ENCODE results near the gene HMGCS2.

The HMGCS2 gene

DNA sequence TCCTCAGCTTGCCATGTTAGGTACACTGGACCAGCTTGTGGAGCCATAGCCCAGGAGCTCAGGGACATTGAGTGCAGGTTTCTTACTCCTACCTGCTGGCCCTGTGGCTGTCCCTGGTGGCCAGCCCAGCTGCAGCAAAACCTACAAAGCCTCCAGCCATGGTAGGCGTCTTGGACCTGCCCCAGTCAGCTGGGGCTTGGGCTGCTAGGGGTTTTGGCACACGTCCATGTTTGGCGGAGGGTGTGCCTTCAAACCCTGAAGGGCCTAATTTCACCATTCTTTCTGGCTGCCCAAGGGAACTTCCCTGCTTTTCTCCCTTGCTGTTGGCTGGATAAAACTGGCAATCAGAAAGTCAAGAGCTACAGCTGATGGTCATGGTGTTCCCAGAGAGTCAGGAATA, 25.4 kb downstream of the HMGCS2 start:
- Histone ChIP-seq H3K4me3 (ENCODE audit: low read depth in 1 of 2, low read length in 2 of 2) (no peak overlapping the region), H3K27ac (ENCODE audit: low read depth, low read length) (no peak overlapping the region), H3K9me3 (ENCODE audit: control insufficient read depth in 1 of 2, low read length in 2 of 2) (no peaks in the 10 kb centered on the region), H3K27me3 (ENCODE audit: control insufficient read depth in 1 of 2, insufficient read depth in 2 of 2, low read length in 2 of 2) (no peaks in the 10 kb centered on the region), H3K36me3 (ENCODE audit: control insufficient read depth in 1 of 2, insufficient read depth in 2 of 2, low read length in 2 of 2) (peaks cover 0 to 8% of the 10 kb centered on the region in 2 donors), H3K9ac (ENCODE audit: low read depth in 1 of 2, low read length in 2 of 2) (no peak overlapping the region), H3K4me1 (ENCODE audit: control insufficient read depth in 1 of 2, insufficient read depth in 2 of 2, low read length in 2 of 2) (peaks cover 21 to 24% of the 10 kb centered on the region in 2 donors)

DNA sequence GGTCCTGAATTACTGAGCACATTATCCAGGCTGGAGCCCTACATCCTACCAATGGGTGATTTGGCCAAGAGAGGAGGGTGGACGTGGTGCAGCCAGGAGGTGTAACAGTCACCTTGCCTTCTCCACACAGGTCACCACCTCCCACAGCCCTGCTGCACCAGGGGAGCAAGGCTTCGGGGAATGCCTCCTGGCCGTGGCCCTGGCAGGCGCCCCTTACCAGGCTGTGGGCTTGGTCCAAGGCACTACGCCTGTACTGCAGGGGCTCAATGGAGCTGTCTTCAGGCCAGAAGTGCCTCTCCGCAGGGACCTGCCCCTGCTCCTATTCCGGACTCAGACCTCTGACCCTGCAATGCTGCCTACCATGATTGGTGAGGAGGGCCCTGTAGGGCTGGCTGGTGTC, 26.0 kb downstream of the HMGCS2 start:
- no peak overlapping the region for H3K4me3 ChIP-seq (ENCODE audit: low read depth in 1 of 2, low read length in 2 of 2)
- no peak overlapping the region for H3K9ac ChIP-seq (ENCODE audit: low read depth in 1 of 2, low read length in 2 of 2)

DNA sequence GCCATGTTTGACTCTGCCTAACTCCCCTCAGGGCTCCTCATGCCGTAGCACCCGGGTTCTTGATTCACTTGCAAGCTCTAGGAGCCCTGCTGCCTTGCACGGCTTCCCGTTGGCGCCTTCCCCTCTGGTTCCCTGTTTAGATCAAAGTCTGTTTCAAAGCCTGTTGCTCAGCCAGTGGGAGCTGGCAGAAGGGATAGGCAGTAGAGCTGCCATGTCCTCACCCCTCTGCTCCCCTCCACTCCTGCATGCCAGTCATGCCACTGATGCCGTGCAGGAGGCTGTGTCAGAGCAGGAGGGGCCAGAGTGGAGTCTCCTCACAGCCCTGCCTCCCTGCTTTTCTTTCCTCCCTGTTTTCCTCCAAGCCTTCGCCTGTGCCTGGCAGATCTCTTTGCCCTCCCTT, 26.5 kb downstream of the HMGCS2 start:
- H3K27ac ChIP-seq (ENCODE audit: low read depth, low read length): no peak overlapping the region

More for the DNA sequence above, 26.0 kb downstream of the HMGCS2 start:
- Histone ChIP-seq H3K27ac (ENCODE audit: low read depth, low read length) (no peak overlapping the region), H3K36me3 (ENCODE audit: control insufficient read depth in 1 of 2, insufficient read depth in 2 of 2, low read length in 2 of 2) (peaks cover 0 to 4% of the 10 kb centered on the region in 2 donors), H3K27me3 (ENCODE audit: control insufficient read depth in 1 of 2, insufficient read depth in 2 of 2, low read length in 2 of 2) (no peaks in the 10 kb centered on the region), H3K9me3 (ENCODE audit: control insufficient read depth in 1 of 2, low read length in 2 of 2) (no peaks in the 10 kb centered on the region), H3K4me1 (ENCODE audit: control insufficient read depth in 1 of 2, insufficient read depth in 2 of 2, low read length in 2 of 2) (peaks cover 27 to 30% of the 10 kb centered on the region in 2 donors)

GRCh38 chr1:119740896-119741780, 27.6 kb downstream of the HMGCS2 start:
- no peak overlapping the region for H3K27ac ChIP-seq (ENCODE audit: low read depth, low read length)
- no peaks in the 10 kb centered on the region for H3K27me3 ChIP-seq (ENCODE audit: control insufficient read depth in 1 of 2, insufficient read depth in 2 of 2, low read length in 2 of 2)
- H3K4me3 ChIP-seq (ENCODE audit: low read depth in 1 of 2, low read length in 2 of 2): no peak overlapping the region
- H3K9ac ChIP-seq (ENCODE audit: low read depth in 1 of 2, low read length in 2 of 2): no peak overlapping the region
- no peaks in the 10 kb centered on the region for H3K9me3 ChIP-seq (ENCODE audit: control insufficient read depth in 1 of 2, low read length in 2 of 2)
- H3K4me1 ChIP-seq (ENCODE audit: control insufficient read depth in 1 of 2, insufficient read depth in 2 of 2, low read length in 2 of 2): peaks cover 34 to 37% of the 10 kb centered on the region in 2 donors
- H3K36me3 ChIP-seq (ENCODE audit: control insufficient read depth in 1 of 2, insufficient read depth in 2 of 2, low read length in 2 of 2): no peaks in the 10 kb centered on the region

More for the DNA sequence above, 26.5 kb downstream of the HMGCS2 start:
- H3K4me1 ChIP-seq (ENCODE audit: control insufficient read depth in 1 of 2, insufficient read depth in 2 of 2, low read length in 2 of 2): peaks cover 32 to 34% of the 10 kb centered on the region in 2 donors
- H3K36me3 ChIP-seq (ENCODE audit: control insufficient read depth in 1 of 2, insufficient read depth in 2 of 2, low read length in 2 of 2): peaks cover 0 to 4% of the 10 kb centered on the region in 2 donors
- no peak overlapping the region for H3K9ac ChIP-seq (ENCODE audit: low read depth in 1 of 2, low read length in 2 of 2)
- H3K27me3 ChIP-seq (ENCODE audit: control insufficient read depth in 1 of 2, insufficient read depth in 2 of 2, low read length in 2 of 2): no peaks in the 10 kb centered on the region
- H3K4me3 ChIP-seq (ENCODE audit: low read depth in 1 of 2, low read length in 2 of 2): no peak overlapping the region
- no peaks in the 10 kb centered on the region for H3K9me3 ChIP-seq (ENCODE audit: control insufficient read depth in 1 of 2, low read length in 2 of 2)

DNA sequence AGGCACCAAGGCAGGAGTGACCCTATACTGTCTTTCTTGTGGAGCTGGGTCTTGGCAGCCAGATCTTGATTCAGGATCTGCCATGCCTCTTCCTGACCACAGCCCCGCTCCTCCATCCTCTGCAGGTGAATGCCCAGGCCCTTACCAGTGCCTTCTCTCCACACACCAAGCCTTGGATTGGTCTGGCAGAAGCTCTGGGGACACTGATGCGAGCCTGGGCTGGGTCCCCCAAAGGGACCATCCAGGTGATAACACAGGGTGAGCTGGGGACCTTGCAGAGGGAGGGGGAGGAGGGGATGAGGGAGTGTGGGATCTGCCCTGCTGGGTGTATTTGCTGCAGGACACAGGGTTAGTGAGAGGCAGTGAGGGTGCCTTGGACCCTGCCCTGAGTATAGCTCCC, 28.4 kb downstream of the HMGCS2 start:
- no peaks in the 10 kb centered on the region for H3K36me3 ChIP-seq (ENCODE audit: control insufficient read depth in 1 of 2, insufficient read depth in 2 of 2, low read length in 2 of 2)
- H3K27me3 ChIP-seq (ENCODE audit: control insufficient read depth in 1 of 2, insufficient read depth in 2 of 2, low read length in 2 of 2): no peaks in the 10 kb centered on the region
- H3K9me3 ChIP-seq (ENCODE audit: control insufficient read depth in 1 of 2, low read length in 2 of 2): no peaks in the 10 kb centered on the region
- no peak overlapping the region for H3K9ac ChIP-seq (ENCODE audit: low read depth in 1 of 2, low read length in 2 of 2)
- peaks cover 34 to 37% of the 10 kb centered on the region in 2 donors for H3K4me1 ChIP-seq (ENCODE audit: control insufficient read depth in 1 of 2, insufficient read depth in 2 of 2, low read length in 2 of 2)
- H3K27ac ChIP-seq (ENCODE audit: low read depth, low read length): no peak overlapping the region
- H3K4me3 ChIP-seq (ENCODE audit: low read depth in 1 of 2, low read length in 2 of 2): no peak overlapping the region

- no peaks in the 10 kb centered on the region for H3K27me3 ChIP-seq (ENCODE audit: control insufficient read depth in 1 of 2, insufficient read depth in 2 of 2, low read length in 2 of 2)
- peaks cover 34 to 37% of the 10 kb centered on the region in 2 donors for H3K4me1 ChIP-seq (ENCODE audit: control insufficient read depth in 1 of 2, insufficient read depth in 2 of 2, low read length in 2 of 2)
- no peak overlapping the region for H3K27ac ChIP-seq (ENCODE audit: low read depth, low read length)
- no peak overlapping the region for H3K4me3 ChIP-seq (ENCODE audit: low read depth in 1 of 2, low read length in 2 of 2)
- no peaks in the 10 kb centered on the region for H3K36me3 ChIP-seq (ENCODE audit: control insufficient read depth in 1 of 2, insufficient read depth in 2 of 2, low read length in 2 of 2)
- H3K9ac ChIP-seq (ENCODE audit: low read depth in 1 of 2, low read length in 2 of 2): no peak overlapping the region
- H3K9me3 ChIP-seq (ENCODE audit: control insufficient read depth in 1 of 2, low read length in 2 of 2): no peaks in the 10 kb centered on the region
These were observed 29.6 kb downstream of the HMGCS2 start for GRCh38 chr1:119739150-119739549.

DNA sequence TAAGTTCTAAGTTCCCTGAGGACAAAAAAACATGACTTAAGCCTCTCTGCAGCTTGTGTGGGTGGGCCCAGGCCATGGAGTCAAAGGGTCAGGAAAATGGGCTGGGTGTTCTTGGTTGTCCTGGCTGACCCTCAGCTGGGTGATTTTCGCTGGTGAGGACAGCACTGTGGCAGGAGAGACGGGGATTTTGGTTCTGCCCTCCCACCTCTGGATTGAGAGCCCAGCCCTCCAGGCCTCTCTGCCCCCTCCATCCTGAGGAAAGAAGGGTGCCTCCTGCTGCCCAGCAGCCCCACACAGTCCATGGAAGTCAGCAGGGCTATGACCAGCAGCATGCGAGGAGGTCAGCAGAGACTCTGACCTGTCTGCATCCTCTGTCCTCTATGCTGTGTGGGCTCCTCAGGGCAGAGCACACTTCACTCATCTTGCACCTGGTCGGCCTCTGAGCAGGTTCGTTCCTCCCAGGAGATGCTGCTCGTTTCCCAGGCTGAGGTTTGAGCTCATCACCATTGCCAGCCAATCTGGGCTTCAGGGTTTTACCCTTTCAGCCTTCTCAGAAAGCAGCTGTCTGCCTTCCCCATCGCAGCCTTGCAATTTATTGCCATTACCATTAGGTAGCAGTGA, 30.5 kb downstream of the HMGCS2 start:
- no peak overlapping the region for H3K27ac ChIP-seq (ENCODE audit: low read depth, low read length)
- H3K4me1 ChIP-seq (ENCODE audit: control insufficient read depth in 1 of 2, insufficient read depth in 2 of 2, low read length in 2 of 2): peaks cover 26 to 29% of the 10 kb centered on the region in 2 donors
- H3K9ac ChIP-seq (ENCODE audit: low read depth in 1 of 2, low read length in 2 of 2): no peak overlapping the region
- H3K36me3 ChIP-seq (ENCODE audit: control insufficient read depth in 1 of 2, insufficient read depth in 2 of 2, low read length in 2 of 2): no peaks in the 10 kb centered on the region
- no peaks in the 10 kb centered on the region for H3K27me3 ChIP-seq (ENCODE audit: control insufficient read depth in 1 of 2, insufficient read depth in 2 of 2, low read length in 2 of 2)
- no peaks in the 10 kb centered on the region for H3K9me3 ChIP-seq (ENCODE audit: control insufficient read depth in 1 of 2, low read length in 2 of 2)
- no peak overlapping the region for H3K4me3 ChIP-seq (ENCODE audit: low read depth in 1 of 2, low read length in 2 of 2)

- Histone ChIP-seq H3K27me3 (ENCODE audit: control insufficient read depth in 1 of 2, insufficient read depth in 2 of 2, low read length in 2 of 2) (no peaks in the 10 kb centered on the region), H3K36me3 (ENCODE audit: control insufficient read depth in 1 of 2, insufficient read depth in 2 of 2, low read length in 2 of 2) (no peaks in the 10 kb centered on the region), H3K9me3 (ENCODE audit: control insufficient read depth in 1 of 2, low read length in 2 of 2) (no peaks in the 10 kb centered on the region), H3K4me3 (ENCODE audit: low read depth in 1 of 2, low read length in 2 of 2) (no peak overlapping the region), H3K4me1 (ENCODE audit: control insufficient read depth in 1 of 2, insufficient read depth in 2 of 2, low read length in 2 of 2) (peaks cover 15 to 19% of the 10 kb centered on the region in 2 donors), H3K9ac (ENCODE audit: low read depth in 1 of 2, low read length in 2 of 2) (no peak overlapping the region), H3K27ac (ENCODE audit: low read depth, low read length) (no peak overlapping the region)
These were observed 31.5 kb downstream of the HMGCS2 start for GRCh38 chr1:119737040-119737682.

- Histone ChIP-seq H3K27me3 (ENCODE audit: control insufficient read depth in 1 of 2, insufficient read depth in 2 of 2, low read length in 2 of 2) (no peaks in the 10 kb centered on the region), H3K36me3 (ENCODE audit: control insufficient read depth in 1 of 2, insufficient read depth in 2 of 2, low read length in 2 of 2) (no peaks in the 10 kb centered on the region), H3K4me1 (ENCODE audit: control insufficient read depth in 1 of 2, insufficient read depth in 2 of 2, low read length in 2 of 2) (peaks cover 12 to 16% of the 10 kb centered on the region in 2 donors), H3K4me3 (ENCODE audit: low read depth in 1 of 2, low read length in 2 of 2) (no peak overlapping the region), H3K27ac (ENCODE audit: low read depth, low read length) (no peak overlapping the region), H3K9me3 (ENCODE audit: control insufficient read depth in 1 of 2, low read length in 2 of 2) (no peaks in the 10 kb centered on the region), H3K9ac (ENCODE audit: low read depth in 1 of 2, low read length in 2 of 2) (no peak overlapping the region)
These were observed 32.1 kb downstream of the HMGCS2 start for GRCh38 chr1:119736649-119737039.

- H3K36me3 ChIP-seq (ENCODE audit: control insufficient read depth in 1 of 2, insufficient read depth in 2 of 2, low read length in 2 of 2): no peaks in the 10 kb centered on the region
- no peaks in the 10 kb centered on the region for H3K9me3 ChIP-seq (ENCODE audit: control insufficient read depth in 1 of 2, low read length in 2 of 2)
- no peaks in the 10 kb centered on the region for H3K27me3 ChIP-seq (ENCODE audit: control insufficient read depth in 1 of 2, insufficient read depth in 2 of 2, low read length in 2 of 2)
- peaks cover 12 to 16% of the 10 kb centered on the region in 2 donors for H3K4me1 ChIP-seq (ENCODE audit: control insufficient read depth in 1 of 2, insufficient read depth in 2 of 2, low read length in 2 of 2)
- H3K27ac ChIP-seq (ENCODE audit: low read depth, low read length): no peak overlapping the region
- H3K4me3 ChIP-seq (ENCODE audit: low read depth in 1 of 2, low read length in 2 of 2): no peak overlapping the region
- no peak overlapping the region for H3K9ac ChIP-seq (ENCODE audit: low read depth in 1 of 2, low read length in 2 of 2)
These were observed 33.5 kb downstream of the HMGCS2 start for GRCh38 chr1:119735217-119735616.
